Measurements from ENCODE around the gene TNRC6C.

GRCh38 chr17:77948690-77949114 lies 9.8 kb upstream of the TNRC6C start:
- TF ChIP-seq, protein P1, sequence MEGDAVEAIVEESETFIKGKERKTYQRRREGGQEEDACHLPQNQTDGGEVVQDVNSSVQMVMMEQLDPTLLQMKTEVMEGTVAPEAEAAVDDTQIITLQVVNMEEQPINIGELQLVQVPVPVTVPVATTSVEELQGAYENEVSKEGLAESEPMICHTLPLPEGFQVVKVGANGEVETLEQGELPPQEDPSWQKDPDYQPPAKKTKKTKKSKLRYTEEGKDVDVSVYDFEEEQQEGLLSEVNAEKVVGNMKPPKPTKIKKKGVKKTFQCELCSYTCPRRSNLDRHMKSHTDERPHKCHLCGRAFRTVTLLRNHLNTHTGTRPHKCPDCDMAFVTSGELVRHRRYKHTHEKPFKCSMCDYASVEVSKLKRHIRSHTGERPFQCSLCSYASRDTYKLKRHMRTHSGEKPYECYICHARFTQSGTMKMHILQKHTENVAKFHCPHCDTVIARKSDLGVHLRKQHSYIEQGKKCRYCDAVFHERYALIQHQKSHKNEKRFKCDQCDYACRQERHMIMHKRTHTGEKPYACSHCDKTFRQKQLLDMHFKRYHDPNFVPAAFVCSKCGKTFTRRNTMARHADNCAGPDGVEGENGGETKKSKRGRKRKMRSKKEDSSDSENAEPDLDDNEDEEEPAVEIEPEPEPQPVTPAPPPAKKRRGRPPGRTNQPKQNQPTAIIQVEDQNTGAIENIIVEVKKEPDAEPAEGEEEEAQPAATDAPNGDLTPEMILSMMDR (IDR thresholded peaks at IDR 0.05; ENCODE audit: low read depth, low read length, missing input control), result no peak
- TF ChIP-seq EGR1 (IDR thresholded peaks at IDR 0.05; ENCODE audit: low read depth in 2 of 2) (no peak), YY1 (IDR thresholded peaks at IDR 0.05) (no peak), TAF1 (conservative IDR thresholded peaks at IDR 0.05) (no peak), SP1 (IDR thresholded peaks at IDR 0.05) (no peak), GABPA (IDR thresholded peaks at IDR 0.05 in 1 of 2, conservative IDR thresholded peaks at IDR 0.05 in 1 of 2) (no peak), MAX (IDR thresholded peaks at IDR 0.05) (no peak), HNF4G (IDR thresholded peaks at IDR 0.05) (no peak), ATF3 (IDR thresholded peaks at IDR 0.05) (no peak), RXRA (IDR thresholded peaks at IDR 0.05) (no peak)
- TF ChIP-seq, protein P2, sequence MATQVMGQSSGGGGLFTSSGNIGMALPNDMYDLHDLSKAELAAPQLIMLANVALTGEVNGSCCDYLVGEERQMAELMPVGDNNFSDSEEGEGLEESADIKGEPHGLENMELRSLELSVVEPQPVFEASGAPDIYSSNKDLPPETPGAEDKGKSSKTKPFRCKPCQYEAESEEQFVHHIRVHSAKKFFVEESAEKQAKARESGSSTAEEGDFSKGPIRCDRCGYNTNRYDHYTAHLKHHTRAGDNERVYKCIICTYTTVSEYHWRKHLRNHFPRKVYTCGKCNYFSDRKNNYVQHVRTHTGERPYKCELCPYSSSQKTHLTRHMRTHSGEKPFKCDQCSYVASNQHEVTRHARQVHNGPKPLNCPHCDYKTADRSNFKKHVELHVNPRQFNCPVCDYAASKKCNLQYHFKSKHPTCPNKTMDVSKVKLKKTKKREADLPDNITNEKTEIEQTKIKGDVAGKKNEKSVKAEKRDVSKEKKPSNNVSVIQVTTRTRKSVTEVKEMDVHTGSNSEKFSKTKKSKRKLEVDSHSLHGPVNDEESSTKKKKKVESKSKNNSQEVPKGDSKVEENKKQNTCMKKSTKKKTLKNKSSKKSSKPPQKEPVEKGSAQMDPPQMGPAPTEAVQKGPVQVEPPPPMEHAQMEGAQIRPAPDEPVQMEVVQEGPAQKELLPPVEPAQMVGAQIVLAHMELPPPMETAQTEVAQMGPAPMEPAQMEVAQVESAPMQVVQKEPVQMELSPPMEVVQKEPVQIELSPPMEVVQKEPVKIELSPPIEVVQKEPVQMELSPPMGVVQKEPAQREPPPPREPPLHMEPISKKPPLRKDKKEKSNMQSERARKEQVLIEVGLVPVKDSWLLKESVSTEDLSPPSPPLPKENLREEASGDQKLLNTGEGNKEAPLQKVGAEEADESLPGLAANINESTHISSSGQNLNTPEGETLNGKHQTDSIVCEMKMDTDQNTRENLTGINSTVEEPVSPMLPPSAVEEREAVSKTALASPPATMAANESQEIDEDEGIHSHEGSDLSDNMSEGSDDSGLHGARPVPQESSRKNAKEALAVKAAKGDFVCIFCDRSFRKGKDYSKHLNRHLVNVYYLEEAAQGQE (IDR thresholded peaks at IDR 0.05), result no peak
